Spleen (tissue), 11 donors: ENCODE measurements around the gene SEC23A. TPM values are rescaled to one million over a fixed set of nuclear protein-coding genes. Genes with fewer than 3 reads are reported as not detected.
"Not testable (repeated sequence)": the region's sequence is repeated elsewhere in the genome, so short reads cannot be mapped to it uniquely, and the experiment has no call there.

Source experiments
- DNase-seq: peaks from one replicate; pipeline ENCODE4 v3.0.0-alpha.2; 2020
- H3K27ac ChIP-seq, 8 donors: fragments of 200-600 bp; sonication (generic) in 7 of 8; 1 replicate in 4 of 8; 2 replicates in 4 of 8; pipeline versions ENCODE4 v1.5.0 to v1.8.0; 2016 to 2021; ENCODE audit warnings: inconsistent platforms in 4 of 8, mild to moderate bottlenecking in 4 of 8, moderate library complexity in 1 of 8
- H3K27me3 ChIP-seq, 7 donors: fragments of 200-600 bp; sonication (generic) in 6 of 7; replicated peaks in 1 of 7; 1 replicate in 4 of 7; 2 replicates in 3 of 7; pipeline versions ENCODE4 v1.5.0 to v1.8.0; 2016 to 2021; ENCODE audit warnings: inconsistent platforms in 3 of 7, mild to moderate bottlenecking in 1 of 7
- H3K36me3 ChIP-seq, 6 donors: fragments of 200-600 bp; sonication (generic) in 5 of 6; 1 replicate in 4 of 6; 2 replicates in 2 of 6; pipeline versions ENCODE4 v1.5.0 to v1.8.0; 2016 to 2021; ENCODE audit warnings: inconsistent platforms in 2 of 6
- H3K4me1 ChIP-seq, 6 donors: fragments of 200-600 bp; sonication (generic) in 5 of 6; 1 replicate in 3 of 6; 2 replicates in 3 of 6; pipeline versions ENCODE4 v1.5.0 to v1.8.0; 2016 to 2021; ENCODE audit warnings: inconsistent platforms in 3 of 6
- H3K4me3 ChIP-seq, 8 donors: fragments of 200-600 bp; sonication (generic) in 7 of 8; 1 replicate in 4 of 8; 2 replicates in 4 of 8; pipeline versions ENCODE4 v1.5.0 to v1.8.0; 2016 to 2021; ENCODE audit warnings: inconsistent platforms in 4 of 8, mild to moderate bottlenecking in 4 of 8, moderate library complexity in 2 of 8
- H3K9me3 ChIP-seq, 8 donors: fragments of 200-600 bp; sonication (generic) in 7 of 8; 1 replicate in 4 of 8; 2 replicates in 4 of 8; pipeline versions ENCODE4 v1.5.0 to v1.8.0; 2016 to 2021; ENCODE audit warnings: inconsistent platforms in 4 of 8
- POLR2A ChIP-seq, 3 donors: fragments of 450-650 bp; IDR thresholded peaks; one replicate each; pipeline ENCODE4 v1.5.1; 2017; ENCODE audit warnings: antibody characterized with exemption in 3 of 3, mild to moderate bottlenecking in 1 of 3
- POLR2AphosphoS5 ChIP-seq, 3 donors: sonication (generic); formaldehyde crosslinking; IDR thresholded peaks; one replicate each; pipeline ENCODE4 v1.5.1; 2017; ENCODE audit warnings: antibody characterized with exemption in 3 of 3
- WGBS, 5 donors: extraction: QIAGEN DNeasy Blood & Tissue Kit in 3 of 5; methylation state at CpG; one replicate each; pipeline versions ENCODE4 v1.1.5 to v1.1.7; 2013 to 2018; 5-methylcytosine and 5-hydroxymethylcytosine counted together
- intact Hi-C: fragments of 100-400 bp; cut with DNase I; formaldehyde crosslinking; loops from one replicate; pipeline ENCODE4 v1.15.0; 2023; ENCODE audit warnings: low total_unique reads
- polyA plus RNA-seq, 3 donors: library from polyadenylated mRNA; stranded (reverse); fragments of 200-250 nt; gene quantifications; one replicate each; pipeline ENCODE4 v1.2.1, GENCODE V29; 2013
- total RNA-seq, 7 donors: library from RNA; depleted of rRNA in 3 of 7; stranded (reverse); fragments of >200 nt in 3 of 7; fragmentation: NEBNext Ultra II Directional in 4 of 7; extraction: Animal tissue kit (Norgen Biotek cat#: 25700) in 4 of 7; gene quantifications; one replicate each; pipeline versions ENCODE4 v1.1.0 to v1.2.1, GENCODE V29; 2016 to 2021
- TF ChIP-seq, protein P1 (sequence below), 11 experiments: fragments of 200-600 bp in 7 of 11; fragments of 450-650 bp in 4 of 11; sonication (generic) in 4 of 11; IDR thresholded peaks in 8 of 11; conservative IDR thresholded peaks in 3 of 11; 1 replicate in 7 of 11; 2 replicates in 4 of 11; pipeline versions ENCODE4 v1.4.0 to v1.8.0; 2016 to 2021; ENCODE audit warnings: antibody characterized with exemption in 11 of 11, inconsistent platforms in 4 of 11, mild to moderate bottlenecking in 1 of 11
- donor health status: healthy with polysubstance abuse.
- donor health status: DM: no; HTN: no; CAD: no; lungs with moderate emphysema.
- donor health status: DM: no; HTN: no; CAD: no.
- donor health status: Bipolar disorder and iron deficiency.
- donor health status: healthy.
- donor health status: DM: no; HTN: no; CAD: no.
- donor health status: DM: yes; HTN: yes; CAD: no.

The SEC23A gene
- total and polyA plus RNA-seq, 10 donors = 9.6 to 87.5 (median 58.3) TPM

DNA sequence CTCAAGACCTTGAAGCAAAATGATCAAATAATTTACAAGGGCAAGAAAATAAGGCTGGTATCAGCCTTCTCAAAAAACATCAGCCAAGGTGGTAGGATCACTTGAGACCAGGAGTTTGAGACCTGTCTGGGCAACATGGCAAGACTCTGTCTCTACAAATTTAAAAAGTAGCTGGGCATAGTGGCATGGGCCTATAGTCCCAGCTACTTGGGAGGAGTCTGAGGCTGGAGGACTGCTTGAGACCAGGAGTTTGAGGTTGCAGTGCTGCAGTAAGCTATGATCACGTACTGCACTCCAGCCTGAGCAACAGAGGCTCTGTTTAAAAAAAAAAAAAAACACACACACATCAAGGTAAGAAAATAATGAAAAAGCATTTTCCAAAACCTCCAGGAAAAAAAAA lies 22.1 kb downstream of the SEC23A start:
- Histone ChIP-seq H3K27ac (no peak overlapping the region), H3K36me3 (peaks cover 3 to 100% (median 64%) of the 10 kb centered on the region in 6 donors), H3K4me1 (no peaks in the 10 kb centered on the region), H3K4me3 (no peak overlapping the region), H3K9me3 (no peaks in the 10 kb centered on the region), H3K27me3 (no peaks in the 10 kb centered on the region)
- intact Hi-C loops = no loop called here
- WGBS, 5 donors = 93 to 100% (median 98%) methylated on average over 1 of the region's 1 CpG
- TF ChIP-seq, protein P1, sequence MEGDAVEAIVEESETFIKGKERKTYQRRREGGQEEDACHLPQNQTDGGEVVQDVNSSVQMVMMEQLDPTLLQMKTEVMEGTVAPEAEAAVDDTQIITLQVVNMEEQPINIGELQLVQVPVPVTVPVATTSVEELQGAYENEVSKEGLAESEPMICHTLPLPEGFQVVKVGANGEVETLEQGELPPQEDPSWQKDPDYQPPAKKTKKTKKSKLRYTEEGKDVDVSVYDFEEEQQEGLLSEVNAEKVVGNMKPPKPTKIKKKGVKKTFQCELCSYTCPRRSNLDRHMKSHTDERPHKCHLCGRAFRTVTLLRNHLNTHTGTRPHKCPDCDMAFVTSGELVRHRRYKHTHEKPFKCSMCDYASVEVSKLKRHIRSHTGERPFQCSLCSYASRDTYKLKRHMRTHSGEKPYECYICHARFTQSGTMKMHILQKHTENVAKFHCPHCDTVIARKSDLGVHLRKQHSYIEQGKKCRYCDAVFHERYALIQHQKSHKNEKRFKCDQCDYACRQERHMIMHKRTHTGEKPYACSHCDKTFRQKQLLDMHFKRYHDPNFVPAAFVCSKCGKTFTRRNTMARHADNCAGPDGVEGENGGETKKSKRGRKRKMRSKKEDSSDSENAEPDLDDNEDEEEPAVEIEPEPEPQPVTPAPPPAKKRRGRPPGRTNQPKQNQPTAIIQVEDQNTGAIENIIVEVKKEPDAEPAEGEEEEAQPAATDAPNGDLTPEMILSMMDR (IDR thresholded peaks at IDR 0.05 in 8 of 11, conservative IDR thresholded peaks at IDR 0.05 in 3 of 11) = no peak
- TF ChIP-seq POLR2AphosphoS5 (IDR thresholded peaks at IDR 0.05) = no peak
- no peak for TF ChIP-seq POLR2A (IDR thresholded peaks at IDR 0.05)
- no peak for DNase-seq

DNA sequence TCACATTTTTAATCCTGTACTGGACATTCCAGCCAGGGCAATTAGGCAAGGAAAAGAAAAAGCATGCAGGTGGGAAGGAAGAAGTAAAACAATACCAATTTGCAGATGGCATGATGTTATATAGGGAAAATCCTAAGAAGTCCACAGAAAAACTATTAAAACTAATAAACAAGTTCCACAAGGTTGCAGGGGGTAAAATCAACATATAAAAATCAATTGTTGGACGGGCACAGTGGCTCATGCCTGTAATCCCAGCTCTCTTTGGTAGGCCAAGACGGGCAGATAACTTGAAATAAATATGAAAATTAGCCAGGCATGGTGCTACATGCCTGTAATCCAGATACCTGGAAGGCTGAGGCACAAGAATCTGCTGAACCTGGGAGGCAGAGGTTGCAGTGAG lies 31.9 kb downstream of the SEC23A start:
- WGBS, 5 donors = 92 to 98% (median 97%) methylated on average over 2 of the region's 2 CpGs
- Histone ChIP-seq H3K4me1 (no peaks in the 10 kb centered on the region), H3K27ac (no peak overlapping the region), H3K9me3 (no peaks in the 10 kb centered on the region), H3K27me3 (no peaks in the 10 kb centered on the region), H3K36me3 (peaks cover 0 to 98% (median 61%) of the 10 kb centered on the region in 6 donors), H3K4me3 (no peak overlapping the region)
- no peak for DNase-seq
- no peak for TF ChIP-seq POLR2A (IDR thresholded peaks at IDR 0.05)
- no peak for TF ChIP-seq POLR2AphosphoS5 (IDR thresholded peaks at IDR 0.05)
- TF ChIP-seq, protein P1 (IDR thresholded peaks at IDR 0.05 in 8 of 11, conservative IDR thresholded peaks at IDR 0.05 in 3 of 11) = no peak
- intact Hi-C loops = no loop called here

DNA sequence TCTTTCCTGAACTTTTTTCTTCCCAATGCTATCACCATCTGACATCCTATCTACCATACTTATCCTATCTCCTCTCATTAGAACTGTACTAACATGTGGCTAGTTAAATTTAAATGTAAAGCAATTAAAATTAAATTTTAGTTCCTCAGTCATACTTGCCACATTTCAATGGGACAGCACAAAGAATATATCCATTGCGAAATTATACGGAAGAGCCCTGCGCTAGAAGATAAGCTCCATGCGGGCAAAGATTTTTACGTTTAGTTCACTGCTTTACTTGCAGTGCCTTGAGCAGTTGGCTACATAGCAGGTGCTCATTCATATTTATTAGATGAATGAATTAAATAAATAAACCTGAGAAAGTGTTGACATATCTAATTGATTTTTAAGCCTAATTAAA lies 33.1 kb downstream of the SEC23A start:
- Histone ChIP-seq H3K27me3 (no peaks in the 10 kb centered on the region), H3K27ac (no peak overlapping the region), H3K4me3 (no peak overlapping the region), H3K9me3 (no peaks in the 10 kb centered on the region), H3K4me1 (no peaks in the 10 kb centered on the region), H3K36me3 (peaks cover 0 to 98% (median 56%) of the 10 kb centered on the region in 6 donors)
- 96 to 100% (median 97%) methylated on average over 5 of the region's 5 CpGs for WGBS, 5 donors
- DNase-seq = no peak
- intact Hi-C loops = no loop called here
- TF ChIP-seq, protein P1 (IDR thresholded peaks at IDR 0.05 in 8 of 11, conservative IDR thresholded peaks at IDR 0.05 in 3 of 11) = no peak
- TF ChIP-seq POLR2AphosphoS5 (IDR thresholded peaks at IDR 0.05) (no peak), POLR2A (IDR thresholded peaks at IDR 0.05) (no peak)

DNA sequence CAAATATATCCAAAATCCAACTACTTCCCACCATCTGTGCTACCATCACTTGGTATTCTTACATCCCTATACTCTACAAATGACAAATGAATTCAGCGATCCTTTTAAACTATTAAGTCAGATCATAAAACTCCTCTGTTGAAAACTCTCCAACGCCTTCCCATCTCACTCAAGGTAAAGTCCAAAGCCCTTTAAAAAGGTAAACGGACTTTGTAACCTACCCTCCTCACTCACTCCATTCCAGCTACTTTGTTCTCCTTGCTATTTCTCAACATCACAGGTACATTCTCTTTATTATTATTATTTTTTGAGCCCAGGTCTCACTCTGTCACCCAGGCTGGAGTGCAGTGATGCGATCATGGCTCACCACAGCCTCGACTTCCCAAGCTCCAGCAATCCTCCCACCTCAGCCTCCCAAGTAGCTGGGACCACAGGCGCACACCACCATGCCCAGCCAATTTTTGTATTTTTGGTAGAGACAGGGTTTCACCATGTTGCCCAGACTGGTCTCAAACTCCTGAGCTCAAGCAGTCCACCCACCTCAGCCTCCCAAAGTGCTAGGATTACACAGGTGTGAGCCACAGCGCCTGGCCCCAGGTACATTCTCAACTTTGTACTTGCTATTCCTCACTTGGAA lies 33.7 kb downstream of the SEC23A start:
- peaks cover 0 to 98% (median 56%) of the 10 kb centered on the region in 6 donors for H3K36me3 ChIP-seq
- H3K4me1 ChIP-seq, intact Hi-C loops, H3K9me3 ChIP-seq, DNase-seq, H3K27me3 ChIP-seq, H3K27ac ChIP-seq, H3K4me3 ChIP-seq: not testable (repeated sequence)
- WGBS, 5 donors = 95 to 99% (median 98%) methylated on average over 7 of the region's 7 CpGs
